Karpas-422 (cell line): ENCODE results near the gene RAB6B. TPM values are rescaled to one million over a fixed set of nuclear protein-coding genes. Genes with fewer than 3 reads are reported as not detected.

Source experiments
- DNase-seq: peaks from one replicate; pipeline ENCODE4 v3.0.0-alpha.2; 2015
- H2AFZ ChIP-seq: fragments of 200-600 bp; sonication (generic); 2 replicates; pipeline ENCODE4 v1.6.1; 2014; ENCODE audit warnings: antibody characterized with exemption, low read length, mixed read lengths
- H3K27ac ChIP-seq: fragments of 200-600 bp; sonication (generic); 2 replicates; pipeline ENCODE4 v1.5.1; 2014; ENCODE audit warnings: mild to moderate bottlenecking, low read length, moderate library complexity
- H3K27me3 ChIP-seq: fragments of 200-600 bp; sonication (generic); 2 replicates; pipeline ENCODE4 v1.6.1; 2014; ENCODE audit warnings: low read length, mixed read lengths
- H3K36me3 ChIP-seq: fragments of 200-600 bp; sonication (generic); 2 replicates; pipeline ENCODE4 v1.6.1; 2014; ENCODE audit warnings: low read length, mixed read lengths; ENCODE audit not compliant: insufficient read depth
- H3K4me1 ChIP-seq: fragments of 200-600 bp; sonication (generic); 2 replicates; pipeline ENCODE4 v1.6.1; 2014; ENCODE audit warnings: mild to moderate bottlenecking, low read length, mixed read lengths
- H3K4me2 ChIP-seq: fragments of 200-600 bp; sonication (generic); 2 replicates; pipeline ENCODE4 v1.6.1; 2014; ENCODE audit warnings: low read length, low read depth, mild to moderate bottlenecking; ENCODE audit not compliant: poor library complexity, severe bottlenecking
- H3K4me3 ChIP-seq: fragments of 200-600 bp; sonication (generic); 2 replicates; pipeline ENCODE4 v1.5.1; 2014; ENCODE audit warnings: mild to moderate bottlenecking, antibody characterized with exemption, low read length, mixed read lengths
- H3K79me2 ChIP-seq: fragments of 200-600 bp; sonication (generic); 2 replicates; pipeline ENCODE4 v1.6.1; 2014; ENCODE audit warnings: mild to moderate bottlenecking, low read length, mixed read lengths
- H3K9ac ChIP-seq: fragments of 200-600 bp; sonication (generic); 2 replicates; pipeline ENCODE4 v1.6.0; 2014; ENCODE audit warnings: low read length
- H3K9me2 ChIP-seq: fragments of 200-600 bp; sonication (generic), shearing (Covaris generic); replicated peaks from 2 replicates; pipeline ENCODE4 v1.6.0; 2014; ENCODE audit warnings: mild to moderate bottlenecking, low read length, moderate library complexity; ENCODE audit not compliant: insufficient read depth
- H3K9me3 ChIP-seq: fragments of 300-700, 200-600 bp; sonication (generic); 2 replicates; pipeline ENCODE4 v1.6.1; 2014; ENCODE audit warnings: low read length, mixed read lengths
- H4K20me1 ChIP-seq: fragments of 200-600 bp; sonication (generic); 2 replicates; pipeline ENCODE4 v1.6.1; 2014; ENCODE audit warnings: mild to moderate bottlenecking, antibody characterized with exemption, low read length, low read depth; ENCODE audit not compliant: insufficient read depth
- total RNA-seq: library from RNA; depleted of rRNA; stranded (reverse); fragments of >200 nt; shearing (Covaris generic); gene quantifications from 2 replicates; pipeline ENCODE4 v1.2.3, GENCODE V29; 2014; ENCODE audit warnings: low replicate concordance

The RAB6B gene
- total RNA-seq, 1 experiment from 2014 or later: not detected

GRCh38 chr3:133864616-133865015 is 31.1 kb downstream of the RAB6B start:
- H3K4me3 ChIP-seq: no peak overlapping the region
- H2AFZ ChIP-seq: no peak overlapping the region
- H3K27me3 ChIP-seq: no peaks in the 10 kb centered on the region
- no peaks in the 10 kb centered on the region for H4K20me1 ChIP-seq
- no peak overlapping the region for H3K27ac ChIP-seq
- DNase-seq: no peak
- no peaks in the 10 kb centered on the region for H3K79me2 ChIP-seq
- no peaks in the 10 kb centered on the region for H3K9me2 ChIP-seq
- no peak overlapping the region for H3K4me2 ChIP-seq
- H3K36me3 ChIP-seq: no peaks in the 10 kb centered on the region
- H3K9me3 ChIP-seq: no peaks in the 10 kb centered on the region
- H3K4me1 ChIP-seq: no peaks in the 10 kb centered on the region
- no peak overlapping the region for H3K9ac ChIP-seq

GRCh38 chr3:133863911-133864310 is 31.8 kb downstream of the RAB6B start:
- H3K9me2 ChIP-seq: no peaks in the 10 kb centered on the region
- no peak overlapping the region for H3K27ac ChIP-seq
- no peak overlapping the region for H3K4me3 ChIP-seq
- H3K36me3 ChIP-seq: no peaks in the 10 kb centered on the region
- H3K9ac ChIP-seq: no peak overlapping the region
- H3K79me2 ChIP-seq: no peaks in the 10 kb centered on the region
- no peak for DNase-seq
- no peaks in the 10 kb centered on the region for H4K20me1 ChIP-seq
- H3K4me1 ChIP-seq: no peaks in the 10 kb centered on the region
- no peaks in the 10 kb centered on the region for H3K9me3 ChIP-seq
- no peaks in the 10 kb centered on the region for H3K27me3 ChIP-seq
- H2AFZ ChIP-seq: no peak overlapping the region
- no peak overlapping the region for H3K4me2 ChIP-seq

GRCh38 chr3:133862161-133862560 is 33.5 kb downstream of the RAB6B start:
- no peaks in the 10 kb centered on the region for H3K9me2 ChIP-seq
- H3K4me1 ChIP-seq: no peaks in the 10 kb centered on the region
- no peaks in the 10 kb centered on the region for H3K9me3 ChIP-seq
- H2AFZ ChIP-seq: no peak overlapping the region
- no peaks in the 10 kb centered on the region for H3K36me3 ChIP-seq
- no peak overlapping the region for H3K9ac ChIP-seq
- no peak overlapping the region for H3K27ac ChIP-seq
- H3K4me3 ChIP-seq: no peak overlapping the region
- no peak for DNase-seq
- no peaks in the 10 kb centered on the region for H4K20me1 ChIP-seq
- no peak overlapping the region for H3K4me2 ChIP-seq
- no peaks in the 10 kb centered on the region for H3K79me2 ChIP-seq
- no peaks in the 10 kb centered on the region for H3K27me3 ChIP-seq

- Histone ChIP-seq H3K27ac (no peak overlapping the region), H3K9me2 (no peaks in the 10 kb centered on the region), H3K27me3 (no peaks in the 10 kb centered on the region), H4K20me1 (no peaks in the 10 kb centered on the region), H3K9me3 (no peaks in the 10 kb centered on the region), H3K4me1 (no peaks in the 10 kb centered on the region), H2AFZ (no peak overlapping the region), H3K36me3 (no peaks in the 10 kb centered on the region), H3K4me3 (no peak overlapping the region), H3K9ac (no peak overlapping the region), H3K4me2 (no peak overlapping the region), H3K79me2 (no peaks in the 10 kb centered on the region)
- DNase-seq: no peak
Measured at GRCh38 chr3:133860519-133860918, 35.2 kb downstream of the RAB6B start.

- no peaks in the 10 kb centered on the region for H3K9me2 ChIP-seq
- H3K4me3 ChIP-seq: no peak overlapping the region
- no peaks in the 10 kb centered on the region for H3K9me3 ChIP-seq
- no peak overlapping the region for H2AFZ ChIP-seq
- H3K79me2 ChIP-seq: no peaks in the 10 kb centered on the region
- no peak for DNase-seq
- H4K20me1 ChIP-seq: no peaks in the 10 kb centered on the region
- H3K4me1 ChIP-seq: no peaks in the 10 kb centered on the region
- no peak overlapping the region for H3K27ac ChIP-seq
- H3K36me3 ChIP-seq: no peaks in the 10 kb centered on the region
- no peak overlapping the region for H3K9ac ChIP-seq
- no peaks in the 10 kb centered on the region for H3K27me3 ChIP-seq
- H3K4me2 ChIP-seq: no peak overlapping the region
Measured at GRCh38 chr3:133859381-133860234, 36.1 kb downstream of the RAB6B start.

- DNase-seq: no peak
- H3K4me1 ChIP-seq: no peaks in the 10 kb centered on the region
- H3K27me3 ChIP-seq: no peaks in the 10 kb centered on the region
- H3K9me2 ChIP-seq: no peaks in the 10 kb centered on the region
- no peaks in the 10 kb centered on the region for H3K9me3 ChIP-seq
- H3K9ac ChIP-seq: no peak overlapping the region
- no peak overlapping the region for H3K4me2 ChIP-seq
- no peak overlapping the region for H3K27ac ChIP-seq
- no peak overlapping the region for H3K4me3 ChIP-seq
- no peaks in the 10 kb centered on the region for H4K20me1 ChIP-seq
- no peak overlapping the region for H2AFZ ChIP-seq
- no peaks in the 10 kb centered on the region for H3K36me3 ChIP-seq
- no peaks in the 10 kb centered on the region for H3K79me2 ChIP-seq
Measured at GRCh38 chr3:133857767-133858166, 37.9 kb downstream of the RAB6B start.

- H3K9me3 ChIP-seq: no peaks in the 10 kb centered on the region
- no peaks in the 10 kb centered on the region for H4K20me1 ChIP-seq
- H3K9ac ChIP-seq: no peak overlapping the region
- no peak for DNase-seq
- H3K9me2 ChIP-seq: no peaks in the 10 kb centered on the region
- H3K79me2 ChIP-seq: no peaks in the 10 kb centered on the region
- no peak overlapping the region for H2AFZ ChIP-seq
- H3K36me3 ChIP-seq: no peaks in the 10 kb centered on the region
- no peak overlapping the region for H3K4me2 ChIP-seq
- no peaks in the 10 kb centered on the region for H3K27me3 ChIP-seq
- no peak overlapping the region for H3K27ac ChIP-seq
- H3K4me1 ChIP-seq: peaks cover 7% of the 10 kb centered on the region
- H3K4me3 ChIP-seq: no peak overlapping the region
Measured at GRCh38 chr3:133856316-133856715, 39.4 kb downstream of the RAB6B start.

GRCh38 chr3:133855772-133856171 is 39.9 kb downstream of the RAB6B start:
- no peak overlapping the region for H3K4me2 ChIP-seq

More at GRCh38 chr3:133855772-133856171, 39.9 kb downstream of the RAB6B start:
- Histone ChIP-seq H3K36me3 (no peaks in the 10 kb centered on the region), H3K9ac (no peak overlapping the region), H3K27me3 (no peaks in the 10 kb centered on the region), H3K27ac (no peak overlapping the region), H3K9me2 (no peaks in the 10 kb centered on the region), H3K79me2 (no peaks in the 10 kb centered on the region), H2AFZ (no peak overlapping the region), H4K20me1 (no peaks in the 10 kb centered on the region), H3K9me3 (no peaks in the 10 kb centered on the region), H3K4me1 (peaks cover 8% of the 10 kb centered on the region), H3K4me3 (no peak overlapping the region)
- DNase-seq: no peak
